Activated CD4-positive, alpha-beta T cell treated with anti-CD3 and anti-CD28 coated beads, Interleukin-2, amount 10 ng/mL, durations not matched to agents 24 days and 14 days (primary cell): ENCODE data around the gene TOB2. TPM values are rescaled to one million over a fixed set of nuclear protein-coding genes. Genes with fewer than 3 reads are reported as not detected.
A peak's percentile ranks its signal among the peaks of the same experiment; 100 is the strongest.

Source experiments
- DNase-seq: peaks from one replicate; pipeline ENCODE4 v3.0.0; 2022
- H3K27ac Mint-ChIP-seq: one replicate; pipeline ENCODE4 v1.8.0; 2022; ENCODE audit warnings: mild to moderate bottlenecking, mixed read lengths
- H3K27me3 Mint-ChIP-seq: one replicate; pipeline ENCODE4 v1.8.0; 2022; ENCODE audit warnings: mixed read lengths
- H3K36me3 Mint-ChIP-seq: one replicate; pipeline ENCODE4 v1.8.0; 2022; ENCODE audit warnings: low read depth, mild to moderate bottlenecking, mixed read lengths
- H3K4me1 Mint-ChIP-seq: one replicate; pipeline ENCODE4 v1.8.0; 2021; ENCODE audit warnings: mixed read lengths
- H3K4me3 Mint-ChIP-seq: one replicate; pipeline ENCODE4 v1.8.0; 2022; ENCODE audit warnings: mild to moderate bottlenecking, moderate library complexity, mixed read lengths
- H3K9me3 Mint-ChIP-seq: one replicate; pipeline ENCODE4 v1.8.0; 2021; ENCODE audit warnings: mixed read lengths
- intact Hi-C: fragments of 100-400 bp; cut with micrococcal nuclease; formaldehyde crosslinking; loops from one replicate; pipeline ENCODE4 v1.15.1; 2023
- total RNA-seq: library from RNA; stranded (reverse); gene quantifications from 2 replicates; pipeline ENCODE4 v1.2.3, GENCODE V29; 2022

TOB2 gene
- 41.4 and 42.7 TPM in 2 replicates for total RNA-seq

GRCh38 chr22:41446639-41447434 is at the start of gene TOB2:
TOB2 (minus strand) TSS chr22:41446801; CDS start chr22:41437345, 9,456 bp downstream.
- Mint-ChIP-seq H3K4me3 (peak within 1 kb of the TSS; percentile 96), H3K36me3 (peaks cover 26% of the 10 kb centered on the region), H3K27me3 (no peaks in the 10 kb centered on the region), H3K4me1 (peaks cover 28% of the 10 kb centered on the region), H3K9me3 (no peaks in the 10 kb centered on the region), H3K27ac (peak within 1 kb of the TSS; percentile 95)
- intact Hi-C loops = loop anchor here (1.0 to 10.0 kb wide), 5 partner anchors 145 to 810 kb away; partner anchors contain the start of genes EP300, MRTFA, RANGAP1 and ZC3H7B
- DNase-seq = peak; percentile 99

DNA sequence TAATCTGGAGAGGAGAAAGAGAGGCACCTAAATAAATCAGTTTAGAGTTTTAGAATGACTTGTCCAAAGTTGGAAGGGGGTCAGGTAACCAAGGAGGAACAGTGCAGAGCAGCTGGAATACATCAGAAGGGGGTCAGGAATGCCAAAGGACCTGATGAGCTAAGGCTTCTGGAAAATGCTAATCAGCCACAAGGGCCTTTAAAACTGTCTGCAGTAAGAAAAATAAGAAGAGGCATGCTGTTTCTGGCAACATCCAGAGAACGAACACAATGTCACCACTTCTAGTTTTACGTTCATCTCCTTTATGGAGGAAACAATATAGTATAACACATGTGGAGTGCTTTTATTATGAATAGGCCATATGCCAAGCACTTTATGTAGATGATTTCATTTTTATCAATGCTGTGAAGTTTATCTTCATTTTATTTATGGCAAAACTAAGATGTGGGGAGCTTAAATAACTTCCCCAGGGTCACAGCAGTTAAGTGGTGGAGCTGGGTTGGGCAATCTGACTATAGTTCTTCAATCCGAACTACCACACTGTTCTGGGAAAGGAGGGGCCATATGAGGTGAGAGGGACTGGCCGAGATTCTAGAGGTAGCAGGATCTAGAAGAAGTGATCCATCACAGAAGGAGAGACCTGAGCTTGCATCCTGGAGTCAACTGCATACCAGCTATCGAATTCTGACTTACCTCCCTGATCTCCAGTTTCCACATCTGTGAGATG is 44.9 kb upstream of the TOB2 start:
- Mint-ChIP-seq H3K27ac (no peak overlapping the region), H3K27me3 (no peaks in the 10 kb centered on the region), H3K4me3 (no peak overlapping the region), H3K9me3 (no peaks in the 10 kb centered on the region), H3K4me1 (no peaks in the 10 kb centered on the region), H3K36me3 (no peaks in the 10 kb centered on the region)
- DNase-seq = no peak
- intact Hi-C loops = no loop called here

GRCh38 chr22:41488596-41489385 is 42.2 kb upstream of the TOB2 start:
- H3K4me3 Mint-ChIP-seq = no peak overlapping the region
- H3K27me3 Mint-ChIP-seq = no peaks in the 10 kb centered on the region
- H3K9me3 Mint-ChIP-seq = no peaks in the 10 kb centered on the region
- intact Hi-C loops = no loop called here
- no peak overlapping the region for H3K27ac Mint-ChIP-seq
- peaks cover 6% of the 10 kb centered on the region for H3K4me1 Mint-ChIP-seq
- no peaks in the 10 kb centered on the region for H3K36me3 Mint-ChIP-seq
- no peak for DNase-seq

DNA sequence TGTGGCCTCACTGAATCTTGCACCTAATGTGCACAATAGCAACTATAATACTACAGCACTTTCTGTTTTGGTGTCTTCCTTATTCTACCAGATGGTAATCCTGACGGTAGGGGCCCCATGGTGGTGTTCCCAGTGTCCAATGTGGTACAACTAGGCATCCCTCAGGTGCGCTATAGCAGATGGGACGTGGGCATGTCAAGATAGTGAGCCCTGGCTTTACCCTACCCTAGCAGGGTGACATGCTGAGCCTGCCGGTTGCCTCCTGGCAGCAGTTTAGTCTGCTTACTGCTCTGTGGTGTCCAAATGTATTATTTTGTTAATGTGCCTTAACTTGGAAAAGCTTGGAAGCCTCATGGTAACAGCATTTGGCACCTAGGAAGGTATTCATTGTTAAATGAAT is 41.5 kb upstream of the TOB2 start:
- H3K9me3 Mint-ChIP-seq = no peaks in the 10 kb centered on the region
- H3K27me3 Mint-ChIP-seq = no peaks in the 10 kb centered on the region
- no peaks in the 10 kb centered on the region for H3K36me3 Mint-ChIP-seq
- DNase-seq = no peak
- intact Hi-C loops = no loop called here
- peaks cover 6% of the 10 kb centered on the region for H3K4me1 Mint-ChIP-seq
- H3K27ac Mint-ChIP-seq = no peak overlapping the region
- no peak overlapping the region for H3K4me3 Mint-ChIP-seq

DNA sequence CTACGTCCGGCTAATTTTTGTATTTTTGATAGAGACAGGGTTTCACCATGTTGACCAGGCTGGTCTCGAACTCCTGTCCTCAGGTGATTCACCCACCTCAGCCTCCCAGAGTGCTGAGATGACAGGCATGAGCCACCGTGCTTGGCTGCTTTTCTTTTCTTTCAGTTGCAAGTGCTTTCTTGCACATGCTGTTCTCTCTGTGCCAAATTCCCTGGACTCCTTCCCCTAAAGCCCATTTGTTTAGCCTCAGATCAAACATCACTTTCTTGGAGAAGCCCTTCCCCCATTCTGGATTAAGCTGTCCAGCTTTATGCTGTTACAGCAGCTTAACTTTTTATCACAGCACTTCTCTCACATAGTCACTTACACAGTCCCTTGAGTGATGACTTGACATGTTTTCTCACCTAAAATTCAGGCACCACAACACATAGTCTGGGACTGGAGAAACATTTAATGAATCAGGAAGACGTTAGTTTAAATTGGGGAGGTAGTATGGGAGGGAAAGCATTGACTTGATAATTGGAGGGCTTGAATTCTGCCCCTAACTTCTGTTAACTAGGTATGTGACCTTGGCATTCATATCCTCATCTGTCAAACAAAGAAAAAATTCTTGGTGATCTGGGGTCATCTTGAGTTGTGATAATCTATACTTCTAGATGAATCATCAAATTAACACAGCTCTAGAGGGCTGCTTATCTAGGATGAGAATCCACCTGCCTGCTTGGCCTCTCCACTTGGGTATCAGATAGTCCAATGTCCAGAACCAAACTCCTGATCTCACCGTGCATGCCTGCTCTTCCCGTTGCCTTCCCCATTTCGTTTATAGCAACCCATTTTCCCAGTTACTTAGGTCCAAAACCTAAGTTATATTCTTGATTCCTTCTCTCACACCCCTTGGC is 40.7 kb upstream of the TOB2 start:
- peaks cover 10% of the 10 kb centered on the region for H3K4me1 Mint-ChIP-seq
- no peak for DNase-seq
- H3K4me3 Mint-ChIP-seq = no peak overlapping the region
- H3K27me3 Mint-ChIP-seq = no peaks in the 10 kb centered on the region
- intact Hi-C loops = no loop called here
- no peaks in the 10 kb centered on the region for H3K36me3 Mint-ChIP-seq
- no peaks in the 10 kb centered on the region for H3K9me3 Mint-ChIP-seq
- H3K27ac Mint-ChIP-seq = no peak overlapping the region

DNA sequence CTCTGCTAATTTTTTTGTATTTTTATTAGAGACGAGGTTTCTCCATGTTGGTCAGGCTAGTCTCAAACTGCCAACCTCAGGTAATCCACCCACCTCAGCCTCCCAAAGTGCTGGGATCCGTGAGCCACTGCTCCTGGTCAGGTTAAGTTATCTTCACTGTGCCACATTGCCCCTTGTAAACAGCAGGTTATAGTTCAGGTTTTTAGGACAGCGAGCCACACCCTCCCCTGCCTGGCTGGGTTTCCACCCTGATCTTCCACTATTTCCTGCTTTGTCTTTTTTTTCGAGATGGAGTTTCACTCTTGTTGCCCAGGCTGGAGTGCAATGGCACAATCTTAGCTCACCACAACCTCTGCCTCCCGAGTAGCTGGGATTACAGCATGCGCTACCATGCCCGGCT is 38.4 kb upstream of the TOB2 start:
- H3K4me1 Mint-ChIP-seq = peaks cover 15% of the 10 kb centered on the region

DNA sequence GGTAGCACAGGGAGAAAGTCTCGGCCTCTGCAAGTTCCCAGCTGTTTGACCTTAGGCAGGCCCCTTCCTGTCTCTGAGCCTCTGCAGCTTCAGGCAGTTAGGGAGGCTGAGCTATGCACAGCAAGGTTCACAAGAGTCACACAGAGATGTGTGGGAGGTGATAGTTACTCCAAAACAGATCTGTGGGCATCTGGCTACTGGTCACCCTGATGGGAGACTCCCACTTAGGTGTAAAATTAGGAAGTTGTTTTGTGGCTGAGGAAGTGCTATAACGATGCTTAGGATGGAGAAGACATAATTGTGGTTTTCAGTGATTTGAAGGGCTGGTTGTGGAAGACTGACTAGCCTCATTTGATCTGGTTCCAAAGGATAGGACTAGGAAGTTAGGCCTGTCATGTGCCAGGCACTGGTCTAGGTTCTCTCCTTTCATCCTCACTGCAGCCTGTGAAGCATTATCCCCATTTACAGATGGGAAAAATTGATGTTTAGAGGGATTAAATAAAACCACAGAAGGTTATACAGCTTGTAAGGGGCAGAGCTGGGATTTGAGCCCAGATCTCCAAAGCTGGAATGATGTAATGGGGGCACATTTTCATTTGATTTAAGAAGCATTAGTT is 35.8 kb upstream of the TOB2 start:
- no peak for DNase-seq
- Mint-ChIP-seq H3K27me3 (no peaks in the 10 kb centered on the region), H3K36me3 (peaks cover 1% of the 10 kb centered on the region), H3K4me3 (no peak overlapping the region), H3K4me1 (peaks cover 20% of the 10 kb centered on the region), H3K9me3 (no peaks in the 10 kb centered on the region), H3K27ac (peak overlapping the region; percentile 55)
- intact Hi-C loops = no loop called here

More for the DNA sequence above, 38.4 kb upstream of the TOB2 start:
- Mint-ChIP-seq H3K27ac (no peak overlapping the region), H3K27me3 (no peaks in the 10 kb centered on the region), H3K4me3 (no peak overlapping the region), H3K9me3 (no peaks in the 10 kb centered on the region), H3K36me3 (no peaks in the 10 kb centered on the region)
- no peak for DNase-seq
- intact Hi-C loops = no loop called here

- DNase-seq = no peak
- Mint-ChIP-seq H3K36me3 (peaks cover 1% of the 10 kb centered on the region), H3K27ac (no peak overlapping the region), H3K9me3 (no peaks in the 10 kb centered on the region), H3K27me3 (no peaks in the 10 kb centered on the region), H3K4me1 (peaks cover 20% of the 10 kb centered on the region), H3K4me3 (no peak overlapping the region)
- intact Hi-C loops = no loop called here
These were observed 35.3 kb upstream of the TOB2 start for GRCh38 chr22:41481925-41482318.

GRCh38 chr22:41481131-41481830 is 34.7 kb upstream of the TOB2 start:
- peaks cover 20% of the 10 kb centered on the region for H3K4me1 Mint-ChIP-seq
- H3K27me3 Mint-ChIP-seq = no peaks in the 10 kb centered on the region
- no peak overlapping the region for H3K27ac Mint-ChIP-seq
- H3K9me3 Mint-ChIP-seq = no peaks in the 10 kb centered on the region
- intact Hi-C loops = no loop called here
- no peak overlapping the region for H3K4me3 Mint-ChIP-seq
- no peak for DNase-seq
- H3K36me3 Mint-ChIP-seq = peaks cover 1% of the 10 kb centered on the region

- Mint-ChIP-seq H3K27me3 (no peaks in the 10 kb centered on the region), H3K36me3 (peaks cover 1% of the 10 kb centered on the region), H3K9me3 (no peaks in the 10 kb centered on the region), H3K4me3 (no peak overlapping the region), H3K27ac (no peak overlapping the region), H3K4me1 (peaks cover 17% of the 10 kb centered on the region)
- no peak for DNase-seq
- intact Hi-C loops = no loop called here
These were observed 33.8 kb upstream of the TOB2 start for GRCh38 chr22:41480397-41480735.

DNA sequence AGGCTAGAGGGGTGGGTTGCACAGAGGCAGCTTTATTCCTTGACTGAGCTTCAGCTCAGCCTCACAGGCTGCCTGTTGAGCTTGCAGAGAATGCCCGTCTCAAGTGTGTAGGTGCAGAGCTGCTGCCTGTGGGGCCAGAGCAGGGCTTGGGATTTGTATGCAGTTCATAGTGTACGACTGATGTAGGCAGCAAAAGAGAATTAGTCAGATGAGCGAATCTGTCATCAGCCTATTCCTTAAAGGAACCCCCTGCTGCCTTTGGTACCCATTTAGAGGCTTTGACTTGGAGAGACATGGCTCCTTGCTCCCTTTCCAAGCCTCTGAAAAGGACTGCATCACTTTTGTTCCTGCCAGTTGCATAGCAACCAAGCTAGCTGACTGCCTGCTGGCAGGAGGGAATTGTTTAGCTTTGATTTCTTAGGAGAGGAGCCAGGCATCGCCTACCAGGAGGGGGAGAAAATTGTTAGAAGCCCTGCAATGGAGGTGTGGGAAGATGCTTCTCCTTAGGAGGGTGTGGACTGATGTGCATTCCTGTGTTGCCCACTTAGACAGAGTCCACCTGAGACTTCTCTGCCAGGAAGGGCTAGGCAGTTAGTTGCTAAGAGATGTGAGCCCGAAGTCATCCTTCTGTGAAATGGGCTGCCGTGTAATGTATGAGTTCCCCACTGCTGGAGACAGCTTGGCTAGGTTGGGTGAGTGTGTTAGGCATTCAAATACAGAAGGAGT is 33.2 kb upstream of the TOB2 start:
- no peaks in the 10 kb centered on the region for H3K9me3 Mint-ChIP-seq
- intact Hi-C loops = no loop called here
- H3K27ac Mint-ChIP-seq = no peak overlapping the region
- H3K4me3 Mint-ChIP-seq = no peak overlapping the region
- DNase-seq = no peak
- no peaks in the 10 kb centered on the region for H3K27me3 Mint-ChIP-seq
- peaks cover 1% of the 10 kb centered on the region for H3K36me3 Mint-ChIP-seq
- H3K4me1 Mint-ChIP-seq = peaks cover 14% of the 10 kb centered on the region

DNA sequence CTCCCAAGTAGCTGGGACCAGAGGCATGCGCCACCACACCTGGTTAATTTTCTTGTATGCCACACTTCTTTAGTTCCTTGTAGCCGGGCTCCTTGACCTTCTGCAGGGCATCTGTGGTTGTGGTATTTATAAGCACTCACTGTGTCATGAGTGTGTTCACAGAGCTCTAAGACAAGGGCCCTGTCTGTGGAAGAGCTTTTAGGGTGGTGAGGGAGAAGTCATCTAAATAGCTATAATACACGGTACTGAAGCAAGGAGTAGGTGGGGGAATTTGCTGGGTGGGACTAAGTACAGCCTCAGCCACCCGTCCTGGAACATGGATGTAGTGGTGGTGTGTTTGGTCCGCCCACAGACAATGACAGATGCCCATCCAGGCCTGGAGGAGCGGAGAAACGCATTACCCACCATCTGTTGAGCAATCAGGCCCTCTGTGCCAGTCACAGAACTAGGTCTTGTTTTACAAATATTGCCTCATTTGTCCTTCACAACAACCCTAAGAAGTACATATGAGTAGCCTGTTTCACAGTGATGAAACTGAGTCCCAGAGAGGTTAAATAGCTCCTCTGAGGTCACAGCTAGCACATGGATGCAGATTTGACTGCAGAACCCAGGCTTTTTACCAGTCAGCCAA is 32.4 kb upstream of the TOB2 start:
- H3K9me3 Mint-ChIP-seq = no peaks in the 10 kb centered on the region
- no peaks in the 10 kb centered on the region for H3K27me3 Mint-ChIP-seq
- H3K36me3 Mint-ChIP-seq = peaks cover 2% of the 10 kb centered on the region
- DNase-seq = no peak
- H3K27ac Mint-ChIP-seq = no peak overlapping the region
- intact Hi-C loops = no loop called here
- H3K4me3 Mint-ChIP-seq = no peak overlapping the region
- peaks cover 14% of the 10 kb centered on the region for H3K4me1 Mint-ChIP-seq
